GM12878 (cell line): ENCODE results near the gene RAB30.

ENCODE experiments used
- BACH1 ChIP-seq: fragments of 450-650 bp; IDR thresholded peaks from 2 replicates; pipeline ENCODE4 v1.6.1; 2017; ENCODE audit warnings: mild to moderate bottlenecking, borderline replicate concordance
- HDGF ChIP-seq: fragments of 450-650 bp; IDR thresholded peaks from 2 replicates; pipeline ENCODE4 v1.6.1; 2016; ENCODE audit warnings: antibody characterized with exemption
- PML ChIP-seq: IDR thresholded peaks from 2 replicates; pipeline ENCODE4 v1.6.1; 2012; ENCODE audit warnings: low read length, inconsistent platforms
- SP1 ChIP-seq: IDR thresholded peaks from one replicate; pipeline ENCODE4 v1.6.1; 2011; ENCODE audit warnings: low read depth, low read length
- TAF1 ChIP-seq: IDR thresholded peaks from 2 replicates; pipeline ENCODE4 v1.6.1; 2011; ENCODE audit warnings: mild to moderate bottlenecking, low read depth, low read length, borderline replicate concordance
- USF1 ChIP-seq: IDR thresholded peaks from 2 replicates; pipeline ENCODE4 v1.6.1; 2011; ENCODE audit warnings: borderline replicate concordance, low read depth, mild to moderate bottlenecking, moderate library complexity, mixed read lengths, low read length; ENCODE audit not compliant: insufficient read depth; ENCODE audit errors: extremely low read length
- YBX1 ChIP-seq: fragments of 450-650 bp; IDR thresholded peaks from 2 replicates; pipeline ENCODE4 v1.6.1; 2016; ENCODE audit warnings: antibody characterized with exemption
- TF ChIP-seq, protein P1 (sequence below), 3 experiments: IDR thresholded peaks in 2 of 3; conservative IDR thresholded peaks in 1 of 3; 2 replicates each; pipeline ENCODE4 v1.5.1; 2011; ENCODE audit warnings: low read depth in 3 of 3, low read length in 3 of 3, mild to moderate bottlenecking in 3 of 3, control low read depth in 2 of 3, moderate library complexity in 2 of 3, inconsistent platforms in 1 of 3, mixed read lengths in 1 of 3; ENCODE audit not compliant: control insufficient read depth in 2 of 3, insufficient read depth in 1 of 3; ENCODE audit errors: extremely low read depth in 1 of 3

GRCh38 chr11:82930229-82930628 is 141.5 kb downstream of the RAB30 start:
- TF ChIP-seq HDGF = no peak
- TF ChIP-seq, protein P1, sequence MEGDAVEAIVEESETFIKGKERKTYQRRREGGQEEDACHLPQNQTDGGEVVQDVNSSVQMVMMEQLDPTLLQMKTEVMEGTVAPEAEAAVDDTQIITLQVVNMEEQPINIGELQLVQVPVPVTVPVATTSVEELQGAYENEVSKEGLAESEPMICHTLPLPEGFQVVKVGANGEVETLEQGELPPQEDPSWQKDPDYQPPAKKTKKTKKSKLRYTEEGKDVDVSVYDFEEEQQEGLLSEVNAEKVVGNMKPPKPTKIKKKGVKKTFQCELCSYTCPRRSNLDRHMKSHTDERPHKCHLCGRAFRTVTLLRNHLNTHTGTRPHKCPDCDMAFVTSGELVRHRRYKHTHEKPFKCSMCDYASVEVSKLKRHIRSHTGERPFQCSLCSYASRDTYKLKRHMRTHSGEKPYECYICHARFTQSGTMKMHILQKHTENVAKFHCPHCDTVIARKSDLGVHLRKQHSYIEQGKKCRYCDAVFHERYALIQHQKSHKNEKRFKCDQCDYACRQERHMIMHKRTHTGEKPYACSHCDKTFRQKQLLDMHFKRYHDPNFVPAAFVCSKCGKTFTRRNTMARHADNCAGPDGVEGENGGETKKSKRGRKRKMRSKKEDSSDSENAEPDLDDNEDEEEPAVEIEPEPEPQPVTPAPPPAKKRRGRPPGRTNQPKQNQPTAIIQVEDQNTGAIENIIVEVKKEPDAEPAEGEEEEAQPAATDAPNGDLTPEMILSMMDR (IDR thresholded peaks at IDR 0.05 in 2 of 3, conservative IDR thresholded peaks at IDR 0.05 in 1 of 3; ENCODE audit: control insufficient read depth in 2 of 3, extremely low read depth in 1 of 3, insufficient read depth in 1 of 3, low read depth in 3 of 3, low read length in 3 of 3) = no peak
- TF ChIP-seq USF1 = no peak
- TF ChIP-seq TAF1 = no peak
- TF ChIP-seq PML = no peak
- TF ChIP-seq BACH1 = no peak
- TF ChIP-seq SP1 = no peak
- TF ChIP-seq YBX1 = no peak
